Activated naive CD4-positive, alpha-beta T cell treated with anti-CD3 and anti-CD28 coated beads for 36 hours (primary cell): ENCODE results near the gene POLR2J3. TPM values are rescaled to one million over a fixed set of nuclear protein-coding genes. Genes with fewer than 3 reads are reported as not detected.
"Not testable (repeated sequence)": the region's sequence is repeated elsewhere in the genome, so short reads cannot be mapped to it uniquely, and the experiment has no call there.

Experiments
- CTCF ChIA-PET: fragments of 350-600 bp; sonication (Branson Sonifier 250); formaldehyde crosslinking; loops from one replicate; lab custom pipeline; 2021; ENCODE audit warnings: antibody characterized with exemption; lab: Charles Lee
- DNase-seq: peaks from one replicate; pipeline ENCODE4 v3.0.0-alpha.2; 2020
- H3K27ac Mint-ChIP-seq: one replicate; pipeline ENCODE4 v1.8.0; 2021; ENCODE audit warnings: mild to moderate bottlenecking, mixed read lengths
- H3K27me3 Mint-ChIP-seq: one replicate; pipeline ENCODE4 v1.8.0; 2021; ENCODE audit warnings: low read depth, mixed read lengths
- H3K36me3 Mint-ChIP-seq: one replicate; pipeline ENCODE4 v1.8.0; 2021; ENCODE audit warnings: low read depth, mixed read lengths
- H3K4me1 Mint-ChIP-seq: one replicate; pipeline ENCODE4 v1.8.0; 2021; ENCODE audit warnings: low read depth, mixed read lengths
- H3K4me3 Mint-ChIP-seq: one replicate; pipeline ENCODE4 v1.8.0; 2021; ENCODE audit warnings: mild to moderate bottlenecking, moderate library complexity, mixed read lengths
- H3K9me3 Mint-ChIP-seq: one replicate; pipeline ENCODE4 v1.8.0; 2021; ENCODE audit warnings: mixed read lengths
- intact Hi-C: fragments of 100-400 bp; cut with micrococcal nuclease; formaldehyde crosslinking; loops from one replicate; pipeline ENCODE4 v1.15.1; 2023
- total RNA-seq, 2 experiments: library from RNA; stranded (reverse); gene quantifications; one replicate each; pipeline ENCODE4 v1.2.3, GENCODE V29; 2021

POLR2J3 gene
- total RNA-seq, 2 experiments from 2014 or later, result 15.3 to 15.5 TPM

DNA sequence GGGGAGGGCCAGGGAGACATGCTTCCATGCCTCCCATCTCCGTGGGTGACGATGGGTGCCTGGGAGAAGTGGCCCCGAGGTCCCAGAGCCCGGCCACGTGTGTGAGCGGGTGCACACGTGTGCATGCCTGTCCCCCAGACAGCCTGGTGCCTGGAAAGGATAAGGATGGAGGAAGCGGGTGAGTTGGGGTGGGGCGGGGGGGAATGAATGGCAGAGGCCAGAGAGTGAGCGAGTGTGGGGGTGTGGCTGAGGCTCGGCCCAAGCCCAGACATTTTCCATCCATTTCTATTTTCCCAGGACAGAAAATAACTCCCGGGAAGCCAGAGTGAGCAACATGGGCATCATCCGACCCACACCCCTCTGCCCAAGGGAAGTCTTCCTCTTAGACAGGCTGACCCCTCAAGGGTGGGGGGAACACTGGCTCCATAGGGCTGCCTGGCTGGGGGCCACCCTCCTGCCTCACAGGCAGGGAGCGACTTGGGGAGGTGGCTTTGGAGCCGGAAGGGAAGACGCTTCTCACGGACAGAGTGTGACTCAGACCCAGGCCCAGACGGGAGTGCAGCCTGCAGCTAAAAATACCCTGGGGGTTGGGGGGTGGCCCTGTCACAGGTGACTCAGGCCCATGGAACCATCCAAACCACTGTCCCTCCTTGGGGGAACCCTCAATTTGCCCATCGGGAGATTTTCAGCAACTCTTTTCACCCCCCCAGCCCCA is 32.2 kb upstream of the POLR2J3 start:
- H3K27ac Mint-ChIP-seq, DNase-seq, H3K4me3 Mint-ChIP-seq, intact Hi-C loops, H3K27me3 Mint-ChIP-seq, H3K36me3 Mint-ChIP-seq, CTCF ChIA-PET, H3K4me1 Mint-ChIP-seq, H3K9me3 Mint-ChIP-seq: not testable (repeated sequence)

DNA sequence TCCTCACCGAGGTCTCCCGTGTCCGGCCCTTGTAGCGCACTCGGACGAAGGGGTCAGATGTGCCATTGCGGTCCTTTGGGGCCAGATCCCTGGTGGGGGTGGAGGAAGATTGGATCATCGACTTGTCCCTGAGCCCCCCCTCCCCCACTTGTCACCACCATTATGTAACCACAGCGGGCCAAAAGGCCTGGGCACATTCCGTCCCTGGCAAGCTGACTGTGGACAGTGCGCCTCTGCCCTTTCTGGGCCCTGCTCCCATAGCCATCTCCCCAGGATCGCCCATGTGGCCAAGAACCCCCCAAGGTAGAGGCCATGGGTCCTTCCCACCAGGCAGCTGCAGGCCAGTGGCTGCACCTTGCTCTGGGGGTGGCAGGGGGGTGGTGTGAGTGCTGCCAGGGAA is 29.9 kb upstream of the POLR2J3 start:
- CTCF ChIA-PET, DNase-seq, H3K27me3 Mint-ChIP-seq, H3K4me1 Mint-ChIP-seq, intact Hi-C loops, H3K4me3 Mint-ChIP-seq, H3K9me3 Mint-ChIP-seq, H3K36me3 Mint-ChIP-seq, H3K27ac Mint-ChIP-seq: not testable (repeated sequence)

GRCh38 chr7:102599699-102600098 is 27.3 kb upstream of the POLR2J3 start:
- intact Hi-C loops, H3K27me3 Mint-ChIP-seq, DNase-seq, H3K36me3 Mint-ChIP-seq, H3K4me1 Mint-ChIP-seq, H3K4me3 Mint-ChIP-seq, H3K27ac Mint-ChIP-seq, H3K9me3 Mint-ChIP-seq, CTCF ChIA-PET: not testable (repeated sequence)

GRCh38 chr7:102596036-102596435 is 23.7 kb upstream of the POLR2J3 start:
- not testable (repeated sequence) for DNase-seq

DNA sequence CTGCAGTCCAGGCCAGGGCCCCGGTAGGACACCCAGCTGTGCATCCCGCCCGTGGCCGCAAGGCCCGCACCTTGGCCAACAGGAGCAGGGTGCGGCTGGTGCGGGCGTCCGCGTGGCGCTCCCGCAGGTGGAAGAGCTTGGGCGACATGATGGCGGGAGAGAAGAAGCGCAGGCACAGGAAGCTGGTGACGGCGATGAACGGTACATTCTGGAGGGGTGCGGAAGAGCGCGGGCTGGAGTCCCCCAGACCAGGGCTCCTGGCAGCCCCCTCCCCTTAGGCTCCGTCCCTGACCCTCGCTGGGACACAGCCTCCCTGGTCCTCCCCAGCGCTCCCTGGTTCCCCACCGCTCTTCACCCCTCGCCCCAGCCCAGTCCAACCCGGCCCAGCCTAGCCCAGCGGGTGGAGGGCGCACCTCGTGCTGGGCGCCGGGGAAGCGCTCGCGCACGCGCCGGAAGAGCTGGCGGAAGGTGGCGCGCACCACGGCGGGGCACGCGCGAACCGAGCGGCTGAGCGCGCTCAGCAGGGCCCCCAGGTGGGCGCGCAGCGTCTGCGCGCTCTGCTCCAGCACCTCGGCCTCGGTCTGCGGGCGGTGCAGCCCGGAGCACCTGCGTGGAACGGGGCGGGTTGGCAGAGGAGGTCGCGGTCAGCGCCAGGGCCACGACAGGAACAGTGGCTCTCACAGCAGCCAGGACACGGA is 21.4 kb upstream of the POLR2J3 start:
- H3K36me3 Mint-ChIP-seq, intact Hi-C loops, H3K27me3 Mint-ChIP-seq, H3K9me3 Mint-ChIP-seq, DNase-seq, H3K4me1 Mint-ChIP-seq, CTCF ChIA-PET, H3K27ac Mint-ChIP-seq, H3K4me3 Mint-ChIP-seq: not testable (repeated sequence)

More at GRCh38 chr7:102596036-102596435, 23.7 kb upstream of the POLR2J3 start:
- H3K9me3 Mint-ChIP-seq, H3K4me3 Mint-ChIP-seq, intact Hi-C loops, H3K27ac Mint-ChIP-seq, H3K4me1 Mint-ChIP-seq, CTCF ChIA-PET, H3K36me3 Mint-ChIP-seq, H3K27me3 Mint-ChIP-seq: not testable (repeated sequence)

DNA sequence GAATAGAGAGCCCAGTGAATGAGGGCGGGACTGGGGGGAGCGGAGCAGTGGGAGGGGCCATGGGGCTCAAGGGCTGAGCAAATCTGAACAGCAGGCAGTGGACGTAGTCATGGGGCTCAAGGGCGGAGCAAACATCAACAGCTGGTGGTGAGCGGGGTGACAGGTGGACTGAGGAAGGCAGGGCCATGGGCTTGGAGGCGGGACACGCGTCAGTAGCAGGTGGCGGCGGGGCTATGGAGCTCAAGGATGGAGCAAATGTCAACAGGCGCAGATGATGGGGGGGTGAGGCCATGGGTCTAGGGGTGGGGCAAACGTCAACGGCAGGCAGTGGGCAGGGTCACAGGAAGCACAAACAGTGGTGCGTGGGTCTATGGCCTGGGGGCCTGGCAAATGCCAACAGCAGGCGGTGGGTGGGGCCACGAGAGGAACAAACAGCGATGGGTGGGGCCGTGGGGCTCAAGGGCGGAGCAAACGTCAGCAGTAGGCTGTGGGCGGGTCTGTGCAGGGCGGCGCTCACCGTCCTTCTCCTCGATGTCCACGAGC is 20.2 kb upstream of the POLR2J3 start:
- H3K27me3 Mint-ChIP-seq, H3K4me3 Mint-ChIP-seq, CTCF ChIA-PET, H3K9me3 Mint-ChIP-seq, H3K4me1 Mint-ChIP-seq, H3K27ac Mint-ChIP-seq, intact Hi-C loops, H3K36me3 Mint-ChIP-seq: not testable (repeated sequence)
- DNase-seq, result peak; percentile 15

DNA sequence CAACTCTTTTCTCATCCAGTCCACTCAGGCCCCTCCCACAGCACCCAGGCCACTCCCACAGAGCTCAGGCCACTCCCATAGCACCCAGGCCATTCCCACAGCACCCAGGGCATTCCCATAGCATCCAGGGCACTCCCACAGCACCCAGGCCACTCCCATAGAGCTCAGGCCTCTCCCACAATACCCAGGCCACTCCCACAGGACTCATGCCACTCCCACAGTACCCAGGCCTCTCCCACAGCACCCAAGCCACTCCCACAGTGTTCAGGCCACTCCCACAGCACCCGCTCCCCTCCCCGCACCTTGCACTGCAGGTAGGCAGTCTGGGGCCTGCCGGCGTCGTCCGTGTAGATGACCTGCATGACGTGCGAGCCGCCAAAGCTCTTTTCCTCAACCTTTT is 17.5 kb upstream of the POLR2J3 start:
- CTCF ChIA-PET, H3K4me3 Mint-ChIP-seq, H3K4me1 Mint-ChIP-seq, DNase-seq, H3K27ac Mint-ChIP-seq, H3K9me3 Mint-ChIP-seq, H3K36me3 Mint-ChIP-seq, H3K27me3 Mint-ChIP-seq, intact Hi-C loops: not testable (repeated sequence)

DNA sequence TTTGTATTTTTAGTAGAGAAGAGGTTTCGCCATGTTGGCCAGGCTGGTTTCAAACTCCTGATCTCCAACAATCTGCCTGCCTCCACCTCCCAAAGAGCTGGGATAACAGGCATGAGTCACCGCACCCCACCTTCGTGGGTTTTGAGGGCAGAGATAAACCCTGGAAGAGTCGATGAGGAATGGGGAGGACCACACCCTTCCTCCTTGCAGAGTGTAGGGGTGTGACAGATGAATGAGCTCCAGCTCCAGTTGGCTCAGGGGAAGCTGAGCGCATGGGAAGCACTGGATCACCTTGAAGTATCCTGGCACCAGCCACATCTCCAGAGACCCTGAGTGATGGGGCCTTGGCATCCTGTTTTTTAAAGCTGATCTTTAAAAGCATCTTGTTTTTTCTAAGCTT is 11.1 kb upstream of the POLR2J3 start:
- intact Hi-C loops, H3K36me3 Mint-ChIP-seq, H3K9me3 Mint-ChIP-seq, H3K27me3 Mint-ChIP-seq, DNase-seq, H3K4me1 Mint-ChIP-seq, H3K4me3 Mint-ChIP-seq, H3K27ac Mint-ChIP-seq, CTCF ChIA-PET: not testable (repeated sequence)

GRCh38 chr7:102581722-102582121 is 9.3 kb upstream of the POLR2J3 start:
- H3K27me3 Mint-ChIP-seq, H3K9me3 Mint-ChIP-seq, H3K27ac Mint-ChIP-seq, CTCF ChIA-PET, H3K36me3 Mint-ChIP-seq, H3K4me3 Mint-ChIP-seq, DNase-seq, intact Hi-C loops, H3K4me1 Mint-ChIP-seq: not testable (repeated sequence)

DNA sequence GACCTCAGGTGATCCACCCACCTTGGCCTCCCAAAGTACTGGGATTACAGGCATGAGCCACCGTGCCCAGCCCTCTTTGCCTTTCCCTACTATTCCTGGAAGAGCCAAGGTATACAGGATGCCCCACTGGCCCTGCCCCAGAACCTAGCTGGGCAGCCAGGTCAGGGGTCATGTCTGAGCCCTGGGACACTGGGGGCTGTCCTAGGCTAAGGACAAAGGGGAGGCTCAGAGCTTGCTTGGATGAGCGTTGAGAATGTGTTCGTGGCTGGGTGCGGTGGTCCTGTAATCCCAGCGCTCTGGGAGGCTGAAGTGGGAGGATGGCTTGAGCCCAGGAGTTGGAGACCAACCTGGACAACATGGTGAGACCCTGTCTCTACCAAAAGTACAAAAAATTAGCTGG is 6.1 kb upstream of the POLR2J3 start:
- H3K27me3 Mint-ChIP-seq, DNase-seq, H3K36me3 Mint-ChIP-seq, H3K4me1 Mint-ChIP-seq, intact Hi-C loops, H3K27ac Mint-ChIP-seq, H3K9me3 Mint-ChIP-seq, CTCF ChIA-PET, H3K4me3 Mint-ChIP-seq: not testable (repeated sequence)

DNA sequence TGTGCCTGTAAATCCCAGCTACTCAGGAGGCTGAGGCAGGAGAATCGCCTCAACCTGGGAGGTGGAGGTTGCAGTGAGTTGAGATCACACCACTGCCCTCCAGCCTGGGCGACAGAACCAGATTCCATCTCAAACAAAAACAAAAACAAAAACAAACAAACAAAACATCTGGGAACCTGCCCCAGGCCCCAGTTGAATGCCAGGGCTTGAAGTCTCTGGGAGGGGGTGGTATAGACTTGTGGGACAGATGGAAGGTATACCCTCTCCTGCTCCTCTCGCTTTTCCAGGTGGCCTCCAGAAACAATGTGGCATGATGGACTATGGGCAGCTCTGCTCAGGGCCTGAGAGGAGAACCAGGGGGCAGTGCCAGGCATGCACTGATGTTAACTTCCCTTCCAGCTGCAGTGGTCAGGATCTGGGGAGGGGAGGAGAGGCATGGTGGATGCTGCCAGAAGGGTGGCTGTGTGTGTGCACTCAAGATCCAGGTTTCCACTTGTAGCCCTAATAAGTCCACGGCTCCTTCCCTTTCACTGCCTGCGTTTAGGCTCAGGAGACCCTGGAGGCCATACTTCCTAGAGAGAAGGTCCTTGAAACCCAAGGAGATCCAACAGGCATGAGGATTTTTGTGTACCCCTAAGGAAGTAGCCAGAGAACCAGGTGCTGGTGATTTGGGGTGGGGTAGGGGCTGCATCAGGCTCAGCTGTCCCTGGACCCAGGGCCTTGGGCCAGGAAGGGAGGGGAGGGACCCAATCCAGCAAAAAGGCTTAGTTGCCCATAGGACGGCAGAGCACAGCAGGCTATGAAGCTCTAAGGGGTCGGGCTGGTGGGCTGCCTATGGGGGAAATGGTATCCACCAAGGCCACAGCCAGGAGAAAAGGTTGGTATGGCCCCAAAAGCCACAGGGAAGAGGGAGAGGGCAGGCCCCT is 5.2 kb upstream of the POLR2J3 start:
- H3K4me3 Mint-ChIP-seq, intact Hi-C loops, H3K4me1 Mint-ChIP-seq, H3K27ac Mint-ChIP-seq, H3K9me3 Mint-ChIP-seq, H3K27me3 Mint-ChIP-seq, H3K36me3 Mint-ChIP-seq, DNase-seq: not testable (repeated sequence)
- CTCF ChIA-PET, result interaction anchor here (0.6 kb wide), 1 partner anchor 484 kb away, joined by 4 read pairs; no protein-coding TSS in a partner anchor

- H3K27ac Mint-ChIP-seq, H3K4me3 Mint-ChIP-seq, H3K36me3 Mint-ChIP-seq, H3K27me3 Mint-ChIP-seq, CTCF ChIA-PET, H3K4me1 Mint-ChIP-seq, intact Hi-C loops, DNase-seq, H3K9me3 Mint-ChIP-seq: not testable (repeated sequence)
Observed at GRCh38 chr7:102576363-102576762, 4.0 kb upstream of the POLR2J3 start.
